Tibial nerve (tissue), 3 donors: Measurements from ENCODE around the gene STRA8.

Experiments used
- POLR2A ChIP-seq, 2 donors: fragments of 450-650 bp; IDR thresholded peaks; one replicate each; pipeline ENCODE4 v1.6.1; 2017; ENCODE audit warnings: antibody characterized with exemption in 2 of 2, mild to moderate bottlenecking in 2 of 2, moderate library complexity in 2 of 2
- TF ChIP-seq, protein P1 (sequence below), 5 experiments: fragments of 200-600 bp in 3 of 5; fragments of 450-650 bp in 2 of 5; sonication (generic) in 3 of 5; IDR thresholded peaks; one replicate each; pipeline ENCODE4 v1.5.1; 2016 to 2019; ENCODE audit warnings: antibody characterized with exemption in 5 of 5, mild to moderate bottlenecking in 3 of 5, moderate library complexity in 2 of 5

DNA sequence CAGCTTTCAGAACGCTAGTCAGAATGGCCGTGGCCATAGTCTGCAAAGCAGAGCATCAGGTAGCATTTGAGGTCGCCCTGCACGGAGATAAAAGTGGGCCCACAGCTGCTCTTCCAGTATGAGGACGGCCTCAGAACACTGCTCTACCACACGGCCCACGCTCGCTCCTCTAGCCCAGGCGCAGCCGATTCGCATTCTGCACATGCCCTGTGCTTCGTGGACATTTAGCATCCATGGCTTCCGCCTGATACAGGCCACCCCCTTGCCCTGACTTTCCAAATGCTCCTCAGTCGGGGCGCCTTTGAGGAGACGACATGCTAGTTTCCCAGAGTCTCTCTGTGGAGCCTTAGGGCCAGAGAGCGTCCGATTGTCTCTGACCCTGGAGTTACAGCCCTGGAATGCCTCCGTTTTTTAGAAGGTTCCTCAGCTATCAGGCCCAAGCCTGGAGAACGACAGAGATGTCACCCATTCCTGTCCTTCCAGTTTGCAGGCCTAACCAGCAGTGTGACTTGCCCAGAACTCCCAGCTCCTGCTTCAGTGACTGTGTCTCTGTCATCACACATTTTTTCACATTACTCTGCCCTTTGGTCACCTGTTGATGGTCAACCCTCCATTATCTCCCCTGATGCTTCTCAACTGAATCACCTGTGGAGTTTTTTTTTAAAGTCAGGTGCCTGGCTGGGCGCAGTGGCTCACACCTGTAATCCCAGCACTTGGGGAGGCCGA lies 14.3 kb downstream of the STRA8 start:
- TF ChIP-seq, protein P1, sequence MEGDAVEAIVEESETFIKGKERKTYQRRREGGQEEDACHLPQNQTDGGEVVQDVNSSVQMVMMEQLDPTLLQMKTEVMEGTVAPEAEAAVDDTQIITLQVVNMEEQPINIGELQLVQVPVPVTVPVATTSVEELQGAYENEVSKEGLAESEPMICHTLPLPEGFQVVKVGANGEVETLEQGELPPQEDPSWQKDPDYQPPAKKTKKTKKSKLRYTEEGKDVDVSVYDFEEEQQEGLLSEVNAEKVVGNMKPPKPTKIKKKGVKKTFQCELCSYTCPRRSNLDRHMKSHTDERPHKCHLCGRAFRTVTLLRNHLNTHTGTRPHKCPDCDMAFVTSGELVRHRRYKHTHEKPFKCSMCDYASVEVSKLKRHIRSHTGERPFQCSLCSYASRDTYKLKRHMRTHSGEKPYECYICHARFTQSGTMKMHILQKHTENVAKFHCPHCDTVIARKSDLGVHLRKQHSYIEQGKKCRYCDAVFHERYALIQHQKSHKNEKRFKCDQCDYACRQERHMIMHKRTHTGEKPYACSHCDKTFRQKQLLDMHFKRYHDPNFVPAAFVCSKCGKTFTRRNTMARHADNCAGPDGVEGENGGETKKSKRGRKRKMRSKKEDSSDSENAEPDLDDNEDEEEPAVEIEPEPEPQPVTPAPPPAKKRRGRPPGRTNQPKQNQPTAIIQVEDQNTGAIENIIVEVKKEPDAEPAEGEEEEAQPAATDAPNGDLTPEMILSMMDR (IDR thresholded peaks at IDR 0.05) = no peak
- TF ChIP-seq POLR2A (IDR thresholded peaks at IDR 0.05) = no peak
